GM21526 (cell line): ENCODE results near the gene CMTM3.
"Not testable (repeated sequence)": the region's sequence is repeated elsewhere in the genome, so short reads cannot be mapped to it uniquely, and the experiment has no call there.

Experiments
- ATAC-seq: cut with Tn5 transposase; IDR thresholded peaks from one replicate; pipeline ENCODE4 v1.9.1; 2021; ENCODE audit warnings: moderate library complexity; ENCODE audit not compliant: unreplicated experiment, low FRiP score

CMTM3 gene

DNA sequence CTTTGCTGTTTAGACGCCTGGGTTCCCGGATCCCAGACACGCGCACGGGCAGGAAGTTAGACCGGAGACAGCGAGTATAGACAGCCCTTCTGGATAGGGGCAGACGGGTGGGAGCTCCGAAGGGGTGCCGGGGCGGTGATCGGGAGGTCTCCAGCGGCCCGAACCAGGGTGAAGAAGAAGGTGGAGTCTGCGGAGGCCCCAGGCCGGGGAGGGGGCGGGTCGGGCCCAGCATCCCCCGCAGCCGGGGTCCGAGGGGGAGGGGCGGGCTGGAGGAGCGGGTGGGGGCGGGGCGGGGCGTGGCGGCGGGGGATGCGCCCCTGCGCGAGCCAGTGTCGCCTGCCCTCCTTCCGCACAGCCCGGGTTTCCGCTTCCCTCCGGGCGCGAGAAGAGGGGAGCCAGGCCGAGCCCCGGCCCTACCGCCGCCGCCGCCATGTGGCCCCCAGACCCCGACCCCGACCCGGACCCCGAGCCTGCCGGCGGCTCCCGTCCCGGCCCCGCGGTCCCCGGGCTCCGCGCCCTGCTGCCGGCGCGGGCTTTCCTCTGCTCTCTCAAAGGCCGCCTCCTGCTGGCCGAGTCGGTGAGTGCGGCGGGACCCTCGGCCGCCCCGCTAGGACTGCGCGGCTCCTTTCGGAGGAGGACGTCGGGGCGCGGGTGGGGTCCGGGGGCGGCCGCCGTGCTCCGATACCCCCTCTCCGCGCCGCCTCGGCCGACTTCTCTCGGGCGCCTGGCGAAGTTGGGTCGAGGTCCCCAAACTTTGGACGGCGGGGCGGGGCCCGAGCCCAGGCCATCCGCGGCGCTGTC is at the start of gene CMTM3:
TSS of gene CMTM3 (plus strand) at position 329 of the 801 bp plus-strand sequence. CDS start at position 431, 102 bp downstream.
- no peak for ATAC-seq

GRCh38 chr16:66560107-66560506 is 44.4 kb upstream of the CMTM3 start:
- ATAC-seq = no peak

GRCh38 chr16:66561381-66562080 is 43.0 kb upstream of the CMTM3 start:
- no peak for ATAC-seq

DNA sequence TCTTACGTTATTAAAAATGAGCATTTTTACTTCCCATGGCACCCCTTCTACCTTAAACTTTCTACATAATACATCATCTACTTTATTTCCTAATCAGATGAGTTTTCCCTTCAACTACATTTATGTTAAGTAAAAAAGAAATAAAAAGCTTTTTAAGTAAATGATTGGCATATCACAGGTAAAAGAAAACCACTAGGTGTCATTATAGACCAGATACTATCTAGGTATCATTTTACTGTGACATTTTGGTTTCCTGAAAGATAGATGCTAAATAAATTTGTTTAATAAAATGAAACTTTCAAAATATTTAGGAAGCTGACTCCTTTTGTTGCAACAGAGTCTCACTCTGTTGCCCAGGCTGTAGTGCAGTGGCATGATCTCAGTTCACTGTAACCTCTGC is 42.1 kb upstream of the CMTM3 start:
- ATAC-seq = no peak

DNA sequence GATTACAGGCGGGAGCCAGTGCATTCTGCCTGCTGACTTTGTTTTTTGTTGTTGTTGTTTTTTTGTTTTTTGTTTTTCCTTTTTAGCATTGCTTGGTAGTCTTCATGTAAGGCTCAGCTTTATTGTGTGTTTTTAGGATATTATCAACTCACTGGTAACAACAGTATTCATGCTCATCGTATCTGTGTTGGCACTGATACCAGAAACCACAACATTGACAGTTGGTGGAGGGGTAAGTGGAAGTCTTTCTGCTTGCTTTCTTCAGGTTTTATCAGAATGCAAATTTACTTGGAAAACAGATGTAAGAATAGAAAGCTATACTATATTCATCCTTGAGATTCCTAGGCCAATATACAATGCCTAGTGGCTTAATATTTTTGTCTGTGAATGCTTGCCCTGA is 41.5 kb upstream of the CMTM3 start:
- ATAC-seq = no peak

DNA sequence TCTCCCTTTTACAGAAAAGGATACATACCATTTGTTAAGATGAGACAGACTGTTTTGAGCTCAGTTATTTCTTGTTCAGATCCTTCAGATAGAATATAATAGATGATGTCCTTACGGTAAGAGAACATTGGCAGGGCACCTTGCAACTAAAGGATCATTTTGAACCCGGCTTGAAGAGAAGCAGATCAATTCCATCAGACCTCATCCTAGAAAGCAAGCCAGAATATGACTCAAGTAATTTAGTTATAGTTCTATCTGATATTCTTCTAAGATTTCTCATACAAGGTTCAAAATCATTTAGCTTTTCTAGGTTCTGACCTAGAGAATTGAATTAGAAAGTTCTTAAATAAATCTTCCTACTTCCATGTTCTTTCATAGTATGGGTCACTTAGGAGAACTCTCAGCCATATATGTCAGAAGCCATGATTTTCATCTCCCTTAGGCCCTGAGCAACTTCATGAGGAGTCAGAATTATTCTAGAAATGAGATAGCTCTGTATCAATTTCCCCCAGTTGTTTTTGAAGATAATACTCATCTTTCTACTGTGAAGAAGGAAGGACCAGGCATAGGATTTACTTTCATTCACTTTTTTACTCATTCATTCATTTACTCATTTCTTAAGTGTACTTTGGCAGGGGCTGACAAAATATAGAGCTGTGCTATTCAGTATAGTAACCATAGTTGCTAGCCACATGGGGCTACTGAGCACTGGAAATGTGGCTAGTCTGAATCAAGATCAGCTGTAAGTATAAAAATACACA is 40.8 kb upstream of the CMTM3 start:
- ATAC-seq = no peak

DNA sequence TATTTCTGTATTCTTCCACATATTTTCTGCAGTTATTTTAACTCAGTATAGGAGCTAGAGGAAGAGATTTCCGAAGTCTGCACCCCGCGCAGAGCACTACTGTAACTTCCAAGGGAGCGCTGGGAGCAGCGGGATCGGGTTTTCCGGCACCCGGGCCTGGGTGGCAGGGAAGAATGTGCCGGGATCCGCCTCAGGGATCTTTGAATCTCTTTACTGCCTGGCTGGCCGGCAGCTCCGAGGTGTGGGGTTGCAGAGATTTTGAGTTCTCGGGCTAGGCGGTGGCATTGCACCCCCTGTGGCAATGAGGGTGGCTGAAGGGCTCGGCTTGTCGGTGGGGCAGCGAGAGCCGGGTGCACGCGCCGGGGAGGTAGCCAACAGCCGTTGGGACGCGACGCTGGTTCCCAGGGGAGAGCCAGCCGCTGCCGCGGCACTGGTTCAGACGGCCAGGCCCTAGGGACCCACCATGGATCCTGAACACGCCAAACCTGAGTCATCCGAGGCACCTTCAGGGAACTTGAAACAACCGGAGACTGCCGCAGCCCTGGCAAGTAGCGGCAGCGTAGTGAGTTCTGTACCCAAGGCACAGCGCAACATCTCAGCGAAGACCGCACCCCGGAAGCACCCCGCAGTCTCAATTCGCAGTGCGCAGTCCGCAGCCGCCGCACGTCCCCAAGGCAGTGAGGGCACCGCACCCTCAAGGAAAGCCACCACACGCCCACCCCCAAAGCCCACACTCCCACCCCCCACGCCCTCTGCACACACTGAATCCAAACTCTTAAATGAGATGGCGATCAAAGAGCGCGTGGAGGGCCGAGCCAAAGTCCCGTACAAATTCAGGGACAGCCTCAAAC is 38.2 kb upstream of the CMTM3 start, which contains the start of gene CMTM1:
TSS of gene CMTM1 (plus strand) at position 389 of the 851 bp plus-strand sequence. CDS start at position 464, 75 bp downstream.
- ATAC-seq = no peak

DNA sequence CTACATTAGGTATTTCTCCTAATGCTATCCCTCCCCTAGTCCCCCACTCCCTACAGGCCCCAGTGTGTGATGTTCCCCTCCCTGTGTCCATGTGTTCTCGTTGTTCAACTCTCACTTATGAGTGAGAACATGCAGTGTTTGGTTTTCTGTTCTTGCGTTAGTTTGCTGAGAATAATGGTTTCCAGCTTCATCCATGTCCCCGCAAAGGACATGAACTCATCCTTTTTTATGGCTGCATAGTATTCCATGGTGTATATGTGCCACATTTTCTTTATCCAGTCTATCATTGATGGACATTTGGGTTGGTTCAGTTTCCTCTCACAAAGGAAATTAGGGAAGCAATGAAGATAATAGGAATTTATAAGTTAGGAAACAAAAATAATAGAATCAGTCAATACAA is 37.2 kb upstream of the CMTM3 start:
- ATAC-seq = not testable (repeated sequence)

DNA sequence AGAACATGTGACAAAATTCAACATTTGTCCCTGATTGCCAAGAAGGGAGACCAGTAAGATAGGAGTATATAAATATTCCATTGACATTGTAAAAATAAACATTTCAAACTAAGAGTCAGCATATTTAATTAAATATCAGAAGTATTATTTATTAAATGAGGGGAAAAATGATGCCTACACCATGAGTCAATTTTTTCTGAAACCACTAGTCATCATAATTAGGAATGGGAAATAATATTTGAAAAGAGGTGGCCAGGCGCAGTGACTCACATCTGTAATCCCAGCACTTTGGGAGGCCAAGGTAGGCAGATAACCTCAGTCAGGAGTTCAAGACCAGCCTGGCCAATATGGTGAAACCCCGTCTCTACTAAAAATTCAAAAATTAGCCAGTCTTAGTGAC is 36.1 kb upstream of the CMTM3 start:
- ATAC-seq = no peak

- ATAC-seq = no peak
Observed at GRCh38 chr16:66569131-66569530, 35.4 kb upstream of the CMTM3 start.

DNA sequence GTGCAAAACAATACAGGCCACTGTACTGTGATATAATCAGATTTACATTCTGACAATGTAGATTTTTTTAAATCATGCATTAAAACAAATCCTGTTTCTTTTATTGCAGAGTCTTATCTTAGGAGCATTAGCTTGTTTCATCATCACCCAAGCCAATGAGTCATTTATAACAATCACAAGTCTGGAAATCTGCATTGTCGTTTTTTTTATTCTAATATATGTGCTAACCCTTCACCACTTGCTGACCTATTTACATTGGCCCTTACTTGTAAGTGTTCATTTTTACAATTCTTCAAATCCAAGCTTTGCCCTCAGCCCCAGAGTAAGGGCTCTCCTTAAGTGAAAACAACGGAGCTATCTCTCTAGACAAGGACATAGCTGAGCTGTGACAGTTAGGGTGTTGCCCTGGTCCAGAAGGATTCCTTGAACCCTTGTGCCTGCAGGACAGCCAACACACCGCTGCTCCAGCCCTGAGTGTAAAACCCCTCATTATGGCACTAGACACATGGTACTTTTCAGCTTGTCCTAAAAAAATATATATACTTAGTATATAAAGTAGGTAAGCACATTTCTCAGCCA is 34.6 kb upstream of the CMTM3 start:
- ATAC-seq = no peak

DNA sequence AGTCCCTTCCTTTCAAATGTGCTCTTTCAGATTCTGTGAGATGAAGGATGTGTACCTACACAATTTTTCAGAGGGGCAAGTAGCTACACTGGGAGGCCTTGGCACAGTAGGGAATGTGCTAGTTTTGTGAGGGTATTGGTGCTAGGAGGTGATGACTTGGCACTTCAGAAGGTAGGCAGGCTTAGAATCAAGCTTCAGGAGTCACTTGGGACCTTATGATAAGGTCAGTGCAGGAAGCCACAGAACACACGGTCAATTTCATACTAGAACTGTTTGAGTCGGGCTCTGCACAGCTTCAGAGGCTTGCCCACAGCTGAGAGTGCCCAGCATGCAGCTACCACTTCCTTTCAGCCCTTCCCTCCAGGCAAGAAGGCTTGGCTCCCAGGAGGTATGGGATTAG is 32.1 kb upstream of the CMTM3 start:
- ATAC-seq = no peak

GRCh38 chr16:66574081-66574480 is 30.4 kb upstream of the CMTM3 start:
- no peak for ATAC-seq

- ATAC-seq = no peak
Observed at GRCh38 chr16:66574531-66574930, 30.0 kb upstream of the CMTM3 start.

GRCh38 chr16:66575060-66575459 is 29.4 kb upstream of the CMTM3 start:
- ATAC-seq = no peak

- ATAC-seq = no peak
Observed at GRCh38 chr16:66576296-66576695, 28.2 kb upstream of the CMTM3 start.

DNA sequence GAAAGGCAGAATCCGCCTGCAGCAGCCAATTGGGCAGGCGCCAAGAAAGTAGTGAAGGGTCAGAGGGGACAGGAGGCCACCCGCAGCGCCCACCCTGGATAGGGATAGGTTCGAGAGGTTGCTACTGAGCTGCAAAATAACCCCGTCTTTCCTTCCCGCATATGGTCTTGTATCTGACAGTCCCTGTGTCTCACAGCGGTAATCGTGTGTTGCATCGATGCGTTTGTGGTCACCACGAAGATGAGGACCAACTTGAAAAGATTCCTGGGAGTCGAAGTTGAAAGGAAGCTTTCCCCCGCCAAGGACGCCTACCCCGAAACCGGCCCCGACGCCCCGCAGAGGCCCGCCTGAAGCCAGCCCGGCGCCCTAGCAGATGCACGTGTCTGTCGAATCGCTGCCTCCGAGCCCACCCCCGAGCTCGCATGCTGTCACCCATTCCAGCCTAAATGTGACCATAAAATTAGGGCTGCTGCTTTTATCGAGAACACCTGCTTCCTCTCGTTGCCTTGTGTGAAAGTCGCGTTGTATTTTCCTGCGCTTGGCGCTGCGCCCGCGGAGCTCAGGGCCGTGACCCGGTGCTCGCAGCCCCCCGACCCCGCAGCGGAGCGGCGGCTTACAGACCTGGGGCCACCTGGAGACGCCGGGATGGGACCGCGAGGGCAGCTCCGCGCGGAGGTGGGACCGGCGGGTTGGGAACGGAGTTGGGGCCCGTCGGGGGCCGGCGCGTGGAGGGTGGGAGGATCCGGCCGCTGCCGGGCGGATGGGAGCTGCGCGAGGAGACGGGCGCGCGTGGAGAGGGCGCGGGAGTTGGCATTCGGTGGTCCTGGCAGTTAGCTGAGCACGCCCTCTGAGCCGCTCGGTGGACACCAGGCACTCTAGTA is 25.6 kb upstream of the CMTM3 start, which contains the start of gene CMTM2:
TSS of gene CMTM2 (plus strand) at position 813 of the 881 bp plus-strand sequence. CDS start 145 bp downstream, outside the sequence.
- no peak for ATAC-seq

GRCh38 chr16:66580605-66581209 is 23.8 kb upstream of the CMTM3 start:
- no peak for ATAC-seq
